Activated T-helper 17 cell treated with anti-CD3 and anti-CD28 coated beads, Interleukin-2, amount 50 U/mL, for 72 hours (primary cell): Measurements from ENCODE around the gene ZNF280C. TPM values are rescaled to one million over a fixed set of nuclear protein-coding genes. Genes with fewer than 3 reads are reported as not detected.
"Not testable (repeated sequence)": the region's sequence is repeated elsewhere in the genome, so short reads cannot be mapped to it uniquely, and the experiment has no call there.

Experiments
- ATAC-seq: fragments of 150-1000 bp; cut with Tn5 transposase; replicated peaks from 2 replicates; pipeline ENCODE4 v1.10.0; 2021; ENCODE audit warnings: mild to moderate bottlenecking, moderate library complexity
- H3K27ac Mint-ChIP-seq: one replicate; pipeline ENCODE4 v1.8.0; 2022; ENCODE audit warnings: mixed read lengths
- H3K27me3 Mint-ChIP-seq: one replicate; pipeline ENCODE4 v1.8.0; 2022; ENCODE audit warnings: mixed read lengths
- H3K36me3 Mint-ChIP-seq: one replicate; pipeline ENCODE4 v1.8.0; 2022; ENCODE audit warnings: low read depth, mild to moderate bottlenecking, mixed read lengths
- H3K4me1 Mint-ChIP-seq: one replicate; pipeline ENCODE4 v1.8.0; 2022; ENCODE audit warnings: mixed read lengths
- H3K4me3 Mint-ChIP-seq: one replicate; pipeline ENCODE4 v1.8.0; 2022; ENCODE audit warnings: mild to moderate bottlenecking, mixed read lengths
- H3K9me3 Mint-ChIP-seq: one replicate; pipeline ENCODE4 v1.8.0; 2022; ENCODE audit warnings: mixed read lengths
- total RNA-seq, 2 donors: library from RNA; stranded (reverse); gene quantifications; one replicate each; pipeline ENCODE4 v1.2.3, GENCODE V29; 2022

The ZNF280C gene
- total RNA-seq, 2 donors from 2014 or later = 4.8 to 8.2 TPM

GRCh38 chrX:130272253-130272652, 3.6 kb upstream of the ZNF280C start:
- not testable (repeated sequence) for H3K27ac Mint-ChIP-seq, ATAC-seq, H3K4me3 Mint-ChIP-seq, H3K4me1 Mint-ChIP-seq, H3K36me3 Mint-ChIP-seq, H3K9me3 Mint-ChIP-seq, H3K27me3 Mint-ChIP-seq

- H3K27ac Mint-ChIP-seq, H3K27me3 Mint-ChIP-seq, H3K9me3 Mint-ChIP-seq, ATAC-seq, H3K36me3 Mint-ChIP-seq, H3K4me1 Mint-ChIP-seq: not testable (repeated sequence)
- H3K4me3 Mint-ChIP-seq = peak overlapping the region; percentile 89
Measured at GRCh38 chrX:130269391-130269790, 692 bp upstream of the ZNF280C start.

GRCh38 chrX:130267956-130268448, 697 bp downstream of the ZNF280C start:
- H3K36me3 Mint-ChIP-seq = peaks cover 5% of the 10 kb centered on the region
- peak overlapping the region; percentile 89 for H3K4me3 Mint-ChIP-seq
- H3K9me3 Mint-ChIP-seq = no peaks in the 10 kb centered on the region
- H3K27me3 Mint-ChIP-seq = no peaks in the 10 kb centered on the region
- peak overlapping the region; percentile 92 for H3K27ac Mint-ChIP-seq
- no peak for ATAC-seq
- no peaks in the 10 kb centered on the region for H3K4me1 Mint-ChIP-seq

GRCh38 chrX:130264573-130264972, 4.1 kb downstream of the ZNF280C start:
- no peak overlapping the region for H3K27ac Mint-ChIP-seq
- no peak overlapping the region for H3K4me3 Mint-ChIP-seq
- ATAC-seq = peak; percentile 22
- no peaks in the 10 kb centered on the region for H3K27me3 Mint-ChIP-seq
- peaks cover 5% of the 10 kb centered on the region for H3K36me3 Mint-ChIP-seq
- H3K9me3 Mint-ChIP-seq = no peaks in the 10 kb centered on the region
- no peaks in the 10 kb centered on the region for H3K4me1 Mint-ChIP-seq

GRCh38 chrX:130263016-130263415, 5.7 kb downstream of the ZNF280C start:
- Mint-ChIP-seq H3K36me3 (peaks cover 9% of the 10 kb centered on the region), H3K27me3 (no peaks in the 10 kb centered on the region), H3K27ac (no peak overlapping the region), H3K4me1 (no peaks in the 10 kb centered on the region), H3K9me3 (no peaks in the 10 kb centered on the region), H3K4me3 (no peak overlapping the region)
- no peak for ATAC-seq

GRCh38 chrX:130262231-130262630, 6.5 kb downstream of the ZNF280C start:
- Mint-ChIP-seq H3K9me3 (no peaks in the 10 kb centered on the region), H3K36me3 (peaks cover 9% of the 10 kb centered on the region), H3K4me1 (no peaks in the 10 kb centered on the region), H3K27ac (no peak overlapping the region), H3K4me3 (no peak overlapping the region), H3K27me3 (no peaks in the 10 kb centered on the region)
- ATAC-seq = no peak

GRCh38 chrX:130261296-130261893, 7.3 kb downstream of the ZNF280C start:
- no peak overlapping the region for H3K27ac Mint-ChIP-seq
- no peak overlapping the region for H3K4me3 Mint-ChIP-seq
- H3K36me3 Mint-ChIP-seq = peaks cover 9% of the 10 kb centered on the region
- H3K27me3 Mint-ChIP-seq = no peaks in the 10 kb centered on the region
- H3K4me1 Mint-ChIP-seq = no peaks in the 10 kb centered on the region
- no peak for ATAC-seq
- no peaks in the 10 kb centered on the region for H3K9me3 Mint-ChIP-seq

- Mint-ChIP-seq H3K36me3 (peaks cover 13% of the 10 kb centered on the region), H3K4me3 (no peak overlapping the region), H3K27ac (no peak overlapping the region), H3K27me3 (no peaks in the 10 kb centered on the region), H3K9me3 (no peaks in the 10 kb centered on the region), H3K4me1 (no peaks in the 10 kb centered on the region)
- peak; percentile 54 for ATAC-seq
Measured at GRCh38 chrX:130260316-130260715, 8.4 kb downstream of the ZNF280C start.

- peaks cover 10% of the 10 kb centered on the region for H3K4me1 Mint-ChIP-seq
- H3K27ac Mint-ChIP-seq = no peak overlapping the region
- H3K4me3 Mint-ChIP-seq = no peak overlapping the region
- no peaks in the 10 kb centered on the region for H3K27me3 Mint-ChIP-seq
- no peaks in the 10 kb centered on the region for H3K9me3 Mint-ChIP-seq
- no peak for ATAC-seq
- H3K36me3 Mint-ChIP-seq = peaks cover 27% of the 10 kb centered on the region
Measured at GRCh38 chrX:130253916-130254315, 14.8 kb downstream of the ZNF280C start.

GRCh38 chrX:130251671-130252070, 17.0 kb downstream of the ZNF280C start:
- no peak for ATAC-seq
- Mint-ChIP-seq H3K27ac (no peak overlapping the region), H3K4me3 (no peak overlapping the region), H3K36me3 (peaks cover 28% of the 10 kb centered on the region), H3K4me1 (peaks cover 10% of the 10 kb centered on the region), H3K27me3 (no peaks in the 10 kb centered on the region), H3K9me3 (no peaks in the 10 kb centered on the region)

GRCh38 chrX:130247996-130248395, 20.7 kb downstream of the ZNF280C start:
- Mint-ChIP-seq H3K27ac (no peak overlapping the region), H3K36me3 (peaks cover 40% of the 10 kb centered on the region), H3K27me3 (no peaks in the 10 kb centered on the region), H3K4me1 (peaks cover 10% of the 10 kb centered on the region), H3K4me3 (no peak overlapping the region), H3K9me3 (no peaks in the 10 kb centered on the region)
- no peak for ATAC-seq

- Mint-ChIP-seq H3K36me3 (peaks cover 45% of the 10 kb centered on the region), H3K27ac (no peak overlapping the region), H3K4me3 (no peak overlapping the region), H3K27me3 (no peaks in the 10 kb centered on the region), H3K4me1 (peaks cover 10% of the 10 kb centered on the region), H3K9me3 (no peaks in the 10 kb centered on the region)
- no peak for ATAC-seq
Measured at GRCh38 chrX:130246084-130246483, 22.6 kb downstream of the ZNF280C start.

- no peak overlapping the region for H3K27ac Mint-ChIP-seq
- H3K9me3 Mint-ChIP-seq = no peaks in the 10 kb centered on the region
- no peak overlapping the region for H3K4me3 Mint-ChIP-seq
- no peak for ATAC-seq
- H3K36me3 Mint-ChIP-seq = peaks cover 45% of the 10 kb centered on the region
- H3K4me1 Mint-ChIP-seq = peaks cover 9% of the 10 kb centered on the region
- H3K27me3 Mint-ChIP-seq = no peaks in the 10 kb centered on the region
Measured at GRCh38 chrX:130245441-130245840, 23.3 kb downstream of the ZNF280C start.

- H3K4me3 Mint-ChIP-seq, H3K27ac Mint-ChIP-seq, H3K9me3 Mint-ChIP-seq, ATAC-seq, H3K4me1 Mint-ChIP-seq, H3K27me3 Mint-ChIP-seq: not testable (repeated sequence)
- peaks cover 75% of the 10 kb centered on the region for H3K36me3 Mint-ChIP-seq
Measured at GRCh38 chrX:130231184-130231583, 37.5 kb downstream of the ZNF280C start.

GRCh38 chrX:130228871-130229270, 39.8 kb downstream of the ZNF280C start:
- H3K4me3 Mint-ChIP-seq = no peak overlapping the region
- H3K9me3 Mint-ChIP-seq = no peaks in the 10 kb centered on the region
- no peaks in the 10 kb centered on the region for H3K27me3 Mint-ChIP-seq
- peaks cover 71% of the 10 kb centered on the region for H3K36me3 Mint-ChIP-seq
- no peaks in the 10 kb centered on the region for H3K4me1 Mint-ChIP-seq
- ATAC-seq = no peak
- H3K27ac Mint-ChIP-seq = no peak overlapping the region

- H3K27ac Mint-ChIP-seq = no peak overlapping the region
- no peak overlapping the region for H3K4me3 Mint-ChIP-seq
- no peaks in the 10 kb centered on the region for H3K27me3 Mint-ChIP-seq
- peaks cover 47% of the 10 kb centered on the region for H3K36me3 Mint-ChIP-seq
- no peak for ATAC-seq
- H3K4me1 Mint-ChIP-seq = no peaks in the 10 kb centered on the region
- no peaks in the 10 kb centered on the region for H3K9me3 Mint-ChIP-seq
Measured at GRCh38 chrX:130224810-130225209, 43.9 kb downstream of the ZNF280C start.
